ENCODE measurements around the gene INSC. TPM values are rescaled to one million over a fixed set of nuclear protein-coding genes. Genes with fewer than 3 reads are reported as not detected.

INSC gene
- total RNA-seq, 1 donor from 2014 or later, result not detected

- peaks cover 4% of the 10 kb centered on the region for H3K27me3 Mint-ChIP-seq
- H3K36me3 Mint-ChIP-seq (ENCODE audit: low read depth), result no peaks in the 10 kb centered on the region
- no peak overlapping the region for H3K4me3 Mint-ChIP-seq
- H3K9me3 Mint-ChIP-seq, result no peaks in the 10 kb centered on the region
- H3K4me1 Mint-ChIP-seq, result no peaks in the 10 kb centered on the region
- no peak for DNase-seq
- intact Hi-C loops (cut with micrococcal nuclease), result no loop called here
- H3K27ac Mint-ChIP-seq, result no peak overlapping the region
Observed at GRCh38 chr11:15233371-15234165, 118.8 kb downstream of the INSC start.

- Mint-ChIP-seq H3K4me3 (no peak overlapping the region), H3K4me1 (no peaks in the 10 kb centered on the region), H3K9me3 (no peaks in the 10 kb centered on the region), H3K36me3 (ENCODE audit: low read depth) (no peaks in the 10 kb centered on the region), H3K27me3 (peaks cover 4% of the 10 kb centered on the region), H3K27ac (no peak overlapping the region)
- intact Hi-C loops (cut with micrococcal nuclease), result no loop called here
- DNase-seq, result no peak
Observed at GRCh38 chr11:15234796-15235195, 120.1 kb downstream of the INSC start.

- intact Hi-C loops (cut with micrococcal nuclease), result no loop called here
- Mint-ChIP-seq H3K9me3 (no peaks in the 10 kb centered on the region), H3K4me1 (no peaks in the 10 kb centered on the region), H3K36me3 (ENCODE audit: low read depth) (no peaks in the 10 kb centered on the region), H3K27ac (no peak overlapping the region), H3K4me3 (no peak overlapping the region), H3K27me3 (peaks cover 4% of the 10 kb centered on the region)
- no peak for DNase-seq
Observed at GRCh38 chr11:15236559-15236958, 121.8 kb downstream of the INSC start.

GRCh38 chr11:15238856-15239255, 124.1 kb downstream of the INSC start:
- peaks cover 7% of the 10 kb centered on the region for H3K27me3 Mint-ChIP-seq
- no peak for DNase-seq
- no peaks in the 10 kb centered on the region for H3K4me1 Mint-ChIP-seq
- H3K27ac Mint-ChIP-seq, result no peak overlapping the region
- no peak overlapping the region for H3K4me3 Mint-ChIP-seq
- H3K9me3 Mint-ChIP-seq, result no peaks in the 10 kb centered on the region
- intact Hi-C loops (cut with micrococcal nuclease), result no loop called here
- H3K36me3 Mint-ChIP-seq (ENCODE audit: low read depth), result no peaks in the 10 kb centered on the region

GRCh38 chr11:15248749-15249148, 134.0 kb downstream of the INSC start:
- DNase-seq, result no peak
- H3K4me1 Mint-ChIP-seq, result no peaks in the 10 kb centered on the region
- H3K4me3 Mint-ChIP-seq, result no peak overlapping the region
- H3K36me3 Mint-ChIP-seq (ENCODE audit: low read depth), result no peaks in the 10 kb centered on the region
- H3K27ac Mint-ChIP-seq, result no peak overlapping the region
- intact Hi-C loops (cut with micrococcal nuclease), result no loop called here
- H3K27me3 Mint-ChIP-seq, result peaks cover 6% of the 10 kb centered on the region
- no peaks in the 10 kb centered on the region for H3K9me3 Mint-ChIP-seq

- Mint-ChIP-seq H3K27me3 (peaks cover 11% of the 10 kb centered on the region), H3K4me3 (no peak overlapping the region)
Observed at GRCh38 chr11:15258433-15259165, 143.9 kb downstream of the INSC start.

GRCh38 chr11:15266999-15267398, 152.3 kb downstream of the INSC start:
- H3K27ac Mint-ChIP-seq, result no peak overlapping the region
- H3K36me3 Mint-ChIP-seq (ENCODE audit: low read depth), result no peaks in the 10 kb centered on the region
- peaks cover 2% of the 10 kb centered on the region for H3K27me3 Mint-ChIP-seq
- intact Hi-C loops (cut with micrococcal nuclease), result no loop called here
- no peak for DNase-seq
- peaks cover 5% of the 10 kb centered on the region for H3K9me3 Mint-ChIP-seq
- no peaks in the 10 kb centered on the region for H3K4me1 Mint-ChIP-seq
- no peak overlapping the region for H3K4me3 Mint-ChIP-seq

More at GRCh38 chr11:15258433-15259165, 143.9 kb downstream of the INSC start:
- Mint-ChIP-seq H3K36me3 (ENCODE audit: low read depth) (no peaks in the 10 kb centered on the region), H3K4me1 (no peaks in the 10 kb centered on the region), H3K27ac (no peak overlapping the region), H3K9me3 (no peaks in the 10 kb centered on the region)
- no peak for DNase-seq
- intact Hi-C loops (cut with micrococcal nuclease), result no loop called here

GRCh38 chr11:15268598-15268997, 153.9 kb downstream of the INSC start:
- Mint-ChIP-seq H3K4me1 (no peaks in the 10 kb centered on the region), H3K27ac (no peak overlapping the region), H3K36me3 (ENCODE audit: low read depth) (no peaks in the 10 kb centered on the region), H3K4me3 (no peak overlapping the region), H3K9me3 (peaks cover 5% of the 10 kb centered on the region), H3K27me3 (no peaks in the 10 kb centered on the region)
- intact Hi-C loops (cut with micrococcal nuclease), result no loop called here
- DNase-seq, result no peak

- Mint-ChIP-seq H3K36me3 (ENCODE audit: low read depth) (no peaks in the 10 kb centered on the region), H3K9me3 (no peaks in the 10 kb centered on the region), H3K27me3 (peaks cover 6% of the 10 kb centered on the region), H3K4me3 (no peak overlapping the region), H3K27ac (no peak overlapping the region), H3K4me1 (no peaks in the 10 kb centered on the region)
- intact Hi-C loops (cut with micrococcal nuclease), result no loop called here
- no peak for DNase-seq
Observed at GRCh38 chr11:15275141-15275540, 160.4 kb downstream of the INSC start.

GRCh38 chr11:15276621-15277020, 161.9 kb downstream of the INSC start:
- Mint-ChIP-seq H3K9me3 (no peaks in the 10 kb centered on the region), H3K36me3 (ENCODE audit: low read depth) (no peaks in the 10 kb centered on the region), H3K27ac (no peak overlapping the region), H3K27me3 (peaks cover 8% of the 10 kb centered on the region), H3K4me1 (no peaks in the 10 kb centered on the region), H3K4me3 (no peak overlapping the region)
- intact Hi-C loops (cut with micrococcal nuclease), result no loop called here
- DNase-seq, result no peak

- no peak for DNase-seq
- Mint-ChIP-seq H3K4me3 (no peak overlapping the region), H3K27me3 (peaks cover 8% of the 10 kb centered on the region), H3K9me3 (no peaks in the 10 kb centered on the region), H3K4me1 (no peaks in the 10 kb centered on the region), H3K36me3 (ENCODE audit: low read depth) (no peaks in the 10 kb centered on the region), H3K27ac (no peak overlapping the region)
- intact Hi-C loops (cut with micrococcal nuclease), result no loop called here
Observed at GRCh38 chr11:15278128-15278527, 163.4 kb downstream of the INSC start.

GRCh38 chr11:15280393-15280792, 165.7 kb downstream of the INSC start:
- H3K4me1 Mint-ChIP-seq, result no peaks in the 10 kb centered on the region
- H3K27me3 Mint-ChIP-seq, result peaks cover 6% of the 10 kb centered on the region
- H3K27ac Mint-ChIP-seq, result no peak overlapping the region
- no peaks in the 10 kb centered on the region for H3K36me3 Mint-ChIP-seq (ENCODE audit: low read depth)
- no peak for DNase-seq
- H3K9me3 Mint-ChIP-seq, result no peaks in the 10 kb centered on the region
- H3K4me3 Mint-ChIP-seq, result no peak overlapping the region
- intact Hi-C loops (cut with micrococcal nuclease), result no loop called here

- no peak for DNase-seq
- H3K9me3 Mint-ChIP-seq, result no peaks in the 10 kb centered on the region
- no peaks in the 10 kb centered on the region for H3K36me3 Mint-ChIP-seq (ENCODE audit: low read depth)
- intact Hi-C loops (cut with micrococcal nuclease), result no loop called here
- H3K4me1 Mint-ChIP-seq, result no peaks in the 10 kb centered on the region
- H3K4me3 Mint-ChIP-seq, result no peak overlapping the region
- no peak overlapping the region for H3K27ac Mint-ChIP-seq
- peaks cover 4% of the 10 kb centered on the region for H3K27me3 Mint-ChIP-seq
Observed at GRCh38 chr11:15282754-15283153, 168.0 kb downstream of the INSC start.

- intact Hi-C loops (cut with micrococcal nuclease), result no loop called here
- Mint-ChIP-seq H3K4me3 (no peak overlapping the region), H3K27me3 (peaks cover 2% of the 10 kb centered on the region), H3K4me1 (no peaks in the 10 kb centered on the region), H3K9me3 (peaks cover 3% of the 10 kb centered on the region), H3K36me3 (ENCODE audit: low read depth) (no peaks in the 10 kb centered on the region), H3K27ac (no peak overlapping the region)
- no peak for DNase-seq
Observed at GRCh38 chr11:15286465-15286864, 171.7 kb downstream of the INSC start.
